ENCODE results near the gene MCTP1.

Gene MCTP1

GRCh38 chr5:94920570-94920969, 364.3 kb downstream of the MCTP1 start:
- DNase-seq, result no peak

- no peak for DNase-seq
These were observed 368.3 kb downstream of the MCTP1 start for GRCh38 chr5:94916619-94917018.

GRCh38 chr5:94911276-94911675, 373.6 kb downstream of the MCTP1 start:
- DNase-seq, result no peak

GRCh38 chr5:94910721-94911120, 374.2 kb downstream of the MCTP1 start:
- no peak for DNase-seq

- DNase-seq, result no peak
These were observed 375.9 kb downstream of the MCTP1 start for GRCh38 chr5:94908889-94909480.

- DNase-seq, result no peak
These were observed 378.1 kb downstream of the MCTP1 start for GRCh38 chr5:94906750-94907149.

- DNase-seq, result no peak
These were observed 381.2 kb downstream of the MCTP1 start for GRCh38 chr5:94903726-94904125.

GRCh38 chr5:94901191-94901979, 383.5 kb downstream of the MCTP1 start:
- DNase-seq, result no peak

GRCh38 chr5:94900006-94900505, 384.8 kb downstream of the MCTP1 start:
- no peak for DNase-seq

- no peak for DNase-seq
These were observed 391.3 kb downstream of the MCTP1 start for GRCh38 chr5:94893412-94894135.

- no peak for DNase-seq
These were observed 392.9 kb downstream of the MCTP1 start for GRCh38 chr5:94891972-94892371.

- DNase-seq, result no peak
These were observed 393.3 kb downstream of the MCTP1 start for GRCh38 chr5:94891565-94891964.

GRCh38 chr5:94890907-94891306, 394.0 kb downstream of the MCTP1 start:
- no peak for DNase-seq

- DNase-seq, result no peak
These were observed 396.2 kb downstream of the MCTP1 start for GRCh38 chr5:94888674-94889073.

GRCh38 chr5:94885931-94886330, 399.0 kb downstream of the MCTP1 start:
- no peak for DNase-seq

- no peak for DNase-seq
These were observed 400.6 kb downstream of the MCTP1 start for GRCh38 chr5:94884311-94884710.

- no peak for DNase-seq
These were observed 412.4 kb downstream of the MCTP1 start for GRCh38 chr5:94872526-94872925.

GRCh38 chr5:94870511-94871183, 414.2 kb downstream of the MCTP1 start:
- no peak for DNase-seq

- DNase-seq, result no peak
These were observed 415.0 kb downstream of the MCTP1 start for GRCh38 chr5:94869921-94870320.

GRCh38 chr5:94863951-94864350, 420.9 kb downstream of the MCTP1 start:
- no peak for DNase-seq

GRCh38 chr5:94857111-94857510, 427.8 kb downstream of the MCTP1 start:
- DNase-seq, result no peak

GRCh38 chr5:94856257-94856800, 428.6 kb downstream of the MCTP1 start:
- no peak for DNase-seq

GRCh38 chr5:94855543-94855942, 429.4 kb downstream of the MCTP1 start:
- DNase-seq, result no peak
